ENCODE results near the gene NADSYN1.

DNA sequence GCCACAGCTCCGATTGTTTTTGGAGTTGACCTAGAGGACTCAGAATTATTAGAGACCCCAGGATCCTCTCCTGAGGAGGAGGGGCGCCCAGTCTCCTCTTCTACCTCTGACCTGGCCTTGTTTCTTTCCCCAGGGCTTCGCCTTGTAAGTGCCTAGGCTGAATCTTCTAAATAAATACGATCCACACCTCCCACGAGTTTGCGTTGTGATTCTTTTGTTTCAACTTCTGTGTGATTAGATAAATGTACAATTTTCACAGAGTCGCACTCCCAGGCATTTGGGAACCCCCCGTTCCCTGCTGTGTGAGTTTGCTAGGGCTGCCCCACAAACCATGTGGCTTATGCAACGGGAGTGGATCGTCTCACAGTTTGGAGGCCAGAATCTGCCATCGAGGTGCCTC, 86.0 kb downstream of the NADSYN1 start:
- no peak for TF ChIP-seq EZH2 (IDR thresholded peaks at IDR 0.05; ENCODE audit: borderline replicate concordance, low read length)
- TF ChIP-seq CTCF (conservative IDR thresholded peaks at IDR 0.05 in 1 of 2, IDR thresholded peaks at IDR 0.05 in 1 of 2; ENCODE audit: extremely low read depth in 1 of 2, insufficient read depth in 1 of 2, low read depth in 1 of 2, low read length in 2 of 2): no peak

Data from mammary epithelial cell (primary cell).